ENCODE results near the gene GOSR2. TPM values are rescaled to one million over a fixed set of nuclear protein-coding genes. Genes with fewer than 3 reads are reported as not detected.
"Not testable (repeated sequence)": the region's sequence is repeated elsewhere in the genome, so short reads cannot be mapped to it uniquely, and the experiment has no call there.

GOSR2 gene
- total RNA-seq, 2 experiments from 2014 or later: 32.8 to 38.1 TPM

DNA sequence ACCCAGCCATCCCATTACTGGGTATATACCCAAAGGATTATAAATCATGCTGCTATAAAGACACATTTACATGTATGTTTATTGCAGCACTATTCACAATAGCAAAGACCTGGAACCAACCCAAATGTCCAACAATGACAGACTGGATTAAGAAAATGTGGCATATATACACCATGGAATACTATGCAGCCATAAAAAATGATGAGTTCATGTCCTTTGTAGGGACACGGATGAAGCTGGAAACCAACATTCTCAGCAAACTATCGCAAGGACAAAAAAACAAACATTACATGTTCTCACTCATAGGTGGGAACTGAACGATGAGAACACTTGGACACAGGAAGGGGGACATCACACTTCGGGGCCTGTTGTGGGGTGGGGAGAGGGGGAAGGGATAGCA is 998 bp upstream of the GOSR2 start:
- H3K27me3 Mint-ChIP-seq (ENCODE audit: low read depth); H3K27ac Mint-ChIP-seq; CTCF ChIA-PET; H3K36me3 Mint-ChIP-seq (ENCODE audit: low read depth); DNase-seq; H3K9me3 Mint-ChIP-seq: not testable (repeated sequence)
- intact Hi-C loops (cut with micrococcal nuclease): loop anchor here (2.0 to 10.0 kb wide), 4 partner anchors 80 to 729 kb away; partner anchors contain the start of genes CDC27 and KANSL1
- Mint-ChIP-seq H3K4me1 (ENCODE audit: low read depth) (peaks cover 39% of the 10 kb centered on the region), H3K4me3 (peak overlapping the region; percentile 96)

GRCh38 chr17:46922487-46922803 is 515 bp upstream of the GOSR2 start:
- CTCF ChIA-PET: no interaction called here
- peak overlapping the region; percentile 99 for H3K27ac Mint-ChIP-seq
- no peaks in the 10 kb centered on the region for H3K27me3 Mint-ChIP-seq (ENCODE audit: low read depth)
- no peaks in the 10 kb centered on the region for H3K36me3 Mint-ChIP-seq (ENCODE audit: low read depth)
- DNase-seq: no peak
- H3K4me3 Mint-ChIP-seq: peak overlapping the region; percentile 96
- H3K9me3 Mint-ChIP-seq: no peaks in the 10 kb centered on the region
- intact Hi-C loops (cut with micrococcal nuclease): loop anchor here (2.0 to 10.0 kb wide), 4 partner anchors 80 to 730 kb away; partner anchors contain the start of genes CDC27 and KANSL1
- peaks cover 43% of the 10 kb centered on the region for H3K4me1 Mint-ChIP-seq (ENCODE audit: low read depth)

DNA sequence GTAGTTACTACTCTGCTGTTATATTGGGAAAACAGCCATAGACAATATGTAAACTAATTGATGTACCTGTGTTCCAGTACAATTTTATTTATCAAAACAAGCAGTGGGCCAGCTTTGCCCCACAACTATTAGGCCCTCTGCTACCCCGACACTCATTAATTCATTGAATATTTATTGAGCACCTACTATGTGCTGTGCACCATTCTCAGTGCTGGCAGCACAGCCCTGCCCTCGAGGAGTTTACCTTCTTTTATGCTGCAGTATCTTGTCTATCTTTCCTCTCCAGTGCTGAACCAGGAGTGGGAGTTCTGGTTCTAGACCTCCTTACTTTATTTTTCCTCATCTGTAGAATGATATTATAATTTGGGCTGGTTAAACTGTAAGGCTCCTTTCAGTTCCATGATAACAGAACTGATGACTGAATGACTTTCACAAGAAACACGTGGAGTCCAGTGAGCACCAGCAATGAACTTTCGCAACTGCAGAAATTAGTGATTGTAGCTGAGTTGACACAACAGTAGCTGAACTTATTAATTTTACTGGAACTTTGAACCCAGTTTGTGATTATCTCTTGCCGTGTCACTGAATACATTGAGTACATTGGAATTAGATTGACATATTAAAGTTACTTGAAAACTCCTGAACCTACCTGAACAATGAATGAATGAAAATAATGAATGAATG is 2.4 kb downstream of the GOSR2 start:
- no peaks in the 10 kb centered on the region for H3K27me3 Mint-ChIP-seq (ENCODE audit: low read depth)
- H3K4me3 Mint-ChIP-seq: no peak overlapping the region
- DNase-seq: no peak
- no peaks in the 10 kb centered on the region for H3K36me3 Mint-ChIP-seq (ENCODE audit: low read depth)
- H3K9me3 Mint-ChIP-seq: no peaks in the 10 kb centered on the region
- CTCF ChIA-PET: interaction anchor here (1.2 to 1.3 kb wide), 4 partner anchors 16 to 90 kb away, joined by 3 to 10 read pairs (median 3); no protein-coding TSS in a partner anchor
- H3K27ac Mint-ChIP-seq: no peak overlapping the region
- peaks cover 58% of the 10 kb centered on the region for H3K4me1 Mint-ChIP-seq (ENCODE audit: low read depth)
- intact Hi-C loops (cut with micrococcal nuclease): loop anchor here (10.0 kb wide), 2 partner anchors 139 to 259 kb away; partner anchors contain the start of gene CDC27

GRCh38 chr17:46928467-46929261 is 5.7 kb downstream of the GOSR2 start:
- no peak for DNase-seq
- no peak overlapping the region for H3K27ac Mint-ChIP-seq
- H3K36me3 Mint-ChIP-seq (ENCODE audit: low read depth): peaks cover 18% of the 10 kb centered on the region
- H3K27me3 Mint-ChIP-seq (ENCODE audit: low read depth): no peaks in the 10 kb centered on the region
- no peaks in the 10 kb centered on the region for H3K9me3 Mint-ChIP-seq
- intact Hi-C loops (cut with micrococcal nuclease): loop anchor here (10.0 kb wide), 2 partner anchors 136 to 256 kb away; partner anchors contain the start of gene CDC27
- no peak overlapping the region for H3K4me3 Mint-ChIP-seq
- CTCF ChIA-PET: interaction anchor here (1.5 kb wide), 1 partner anchor 14 kb away, joined by 4 read pairs; no protein-coding TSS in a partner anchor
- peaks cover 51% of the 10 kb centered on the region for H3K4me1 Mint-ChIP-seq (ENCODE audit: low read depth)

DNA sequence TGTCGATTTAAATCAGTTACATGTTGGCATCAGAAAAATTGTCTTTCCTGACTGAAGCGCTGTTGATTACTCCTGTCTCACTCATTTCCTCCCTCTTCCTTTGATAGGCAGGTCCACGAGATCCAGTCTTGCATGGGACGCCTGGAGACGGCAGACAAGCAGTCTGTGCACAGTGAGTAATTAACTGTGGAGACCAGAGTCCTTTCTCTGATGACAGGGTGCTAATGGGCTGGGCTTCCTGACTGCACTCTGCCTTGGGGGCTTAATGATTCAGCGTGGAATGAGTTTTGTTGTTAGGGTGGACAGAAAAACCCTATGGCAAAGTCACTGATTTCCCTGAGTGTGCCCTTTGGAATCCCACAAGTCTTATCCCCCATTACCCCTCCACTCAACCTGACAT is 6.5 kb downstream of the GOSR2 start:
- peaks cover 44% of the 10 kb centered on the region for H3K4me1 Mint-ChIP-seq (ENCODE audit: low read depth)
- H3K9me3 Mint-ChIP-seq: no peaks in the 10 kb centered on the region
- intact Hi-C loops (cut with micrococcal nuclease): loop anchor here (10.0 kb wide), 2 partner anchors 135 to 255 kb away; partner anchors contain the start of gene CDC27
- H3K36me3 Mint-ChIP-seq (ENCODE audit: low read depth): peaks cover 20% of the 10 kb centered on the region
- no peaks in the 10 kb centered on the region for H3K27me3 Mint-ChIP-seq (ENCODE audit: low read depth)
- CTCF ChIA-PET: no interaction called here
- H3K27ac Mint-ChIP-seq: no peak overlapping the region
- DNase-seq: no peak
- H3K4me3 Mint-ChIP-seq: no peak overlapping the region

- Mint-ChIP-seq H3K9me3 (no peaks in the 10 kb centered on the region), H3K36me3 (ENCODE audit: low read depth) (peaks cover 22% of the 10 kb centered on the region), H3K27ac (no peak overlapping the region), H3K4me1 (ENCODE audit: low read depth) (peaks cover 38% of the 10 kb centered on the region), H3K4me3 (no peak overlapping the region), H3K27me3 (ENCODE audit: low read depth) (no peaks in the 10 kb centered on the region)
- intact Hi-C loops (cut with micrococcal nuclease): no loop called here
- DNase-seq: no peak
- CTCF ChIA-PET: interaction anchor here (1.4 kb wide), 1 partner anchor 12 kb away, joined by 6 read pairs; no protein-coding TSS in a partner anchor
These were observed 7.1 kb downstream of the GOSR2 start for GRCh38 chr17:46930051-46930450.

GRCh38 chr17:46931596-46931995 is 8.6 kb downstream of the GOSR2 start:
- DNase-seq: no peak
- no peak overlapping the region for H3K4me3 Mint-ChIP-seq
- peaks cover 22% of the 10 kb centered on the region for H3K36me3 Mint-ChIP-seq (ENCODE audit: low read depth)
- H3K9me3 Mint-ChIP-seq: no peaks in the 10 kb centered on the region
- H3K4me1 Mint-ChIP-seq (ENCODE audit: low read depth): peaks cover 23% of the 10 kb centered on the region
- H3K27ac Mint-ChIP-seq: no peak overlapping the region
- intact Hi-C loops (cut with micrococcal nuclease): no loop called here
- no peaks in the 10 kb centered on the region for H3K27me3 Mint-ChIP-seq (ENCODE audit: low read depth)
- CTCF ChIA-PET: interaction anchor here (2.9 kb wide), 1 partner anchor 11 kb away, joined by 12 read pairs; no protein-coding TSS in a partner anchor

DNA sequence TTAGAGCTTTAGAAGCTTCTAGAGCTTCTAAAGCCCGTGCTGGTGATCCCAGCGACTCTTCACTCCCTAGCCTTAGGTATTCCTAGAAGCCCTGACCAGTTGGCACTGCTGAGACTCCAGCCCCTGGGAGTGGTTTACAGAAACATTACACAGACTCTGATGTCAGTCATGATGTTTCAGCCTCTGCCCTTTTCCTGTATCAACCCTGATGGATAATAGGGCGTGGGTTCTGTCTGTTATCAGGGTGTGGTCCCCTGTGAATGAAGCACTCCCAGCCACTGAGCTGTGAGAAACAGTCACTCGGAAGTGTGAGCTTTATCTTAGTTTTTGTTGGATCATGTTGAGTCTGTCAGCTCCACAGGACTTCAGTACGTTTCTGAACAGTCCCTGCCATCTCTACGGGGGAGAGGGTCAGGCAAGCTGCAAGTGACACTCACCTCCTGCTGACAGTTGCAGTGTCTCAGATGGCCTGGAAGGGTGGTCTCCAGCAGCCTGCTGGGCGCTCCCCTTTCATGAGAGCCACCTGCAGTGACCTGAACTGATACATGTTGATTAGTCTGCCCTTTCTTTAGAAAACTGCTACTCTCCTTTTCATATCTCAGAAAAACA is 12.8 kb downstream of the GOSR2 start:
- CTCF ChIA-PET: no interaction called here
- DNase-seq: no peak
- Mint-ChIP-seq H3K4me1 (ENCODE audit: low read depth) (no peaks in the 10 kb centered on the region), H3K36me3 (ENCODE audit: low read depth) (peaks cover 28% of the 10 kb centered on the region), H3K27me3 (ENCODE audit: low read depth) (no peaks in the 10 kb centered on the region), H3K27ac (no peak overlapping the region), H3K9me3 (no peaks in the 10 kb centered on the region), H3K4me3 (no peak overlapping the region)
- intact Hi-C loops (cut with micrococcal nuclease): no loop called here

GRCh38 chr17:46940692-46941404 is 17.9 kb downstream of the GOSR2 start:
- Mint-ChIP-seq H3K27ac (peak overlapping the region; percentile 64), H3K36me3 (ENCODE audit: low read depth) (peaks cover 11% of the 10 kb centered on the region), H3K27me3 (ENCODE audit: low read depth) (no peaks in the 10 kb centered on the region), H3K9me3 (no peaks in the 10 kb centered on the region), H3K4me1 (ENCODE audit: low read depth) (peaks cover 19% of the 10 kb centered on the region), H3K4me3 (no peak overlapping the region)
- CTCF ChIA-PET: interaction anchor here (0.6 to 3.9 kb wide), 16 partner anchors 8 to 676 kb away, joined by 3 to 28 read pairs (median 6); no protein-coding TSS in a partner anchor
- DNase-seq: peak; percentile 83
- intact Hi-C loops (cut with micrococcal nuclease): loop anchor here (1.0 kb wide), 1 partner anchor 99 kb away; no protein-coding TSS in a partner anchor

DNA sequence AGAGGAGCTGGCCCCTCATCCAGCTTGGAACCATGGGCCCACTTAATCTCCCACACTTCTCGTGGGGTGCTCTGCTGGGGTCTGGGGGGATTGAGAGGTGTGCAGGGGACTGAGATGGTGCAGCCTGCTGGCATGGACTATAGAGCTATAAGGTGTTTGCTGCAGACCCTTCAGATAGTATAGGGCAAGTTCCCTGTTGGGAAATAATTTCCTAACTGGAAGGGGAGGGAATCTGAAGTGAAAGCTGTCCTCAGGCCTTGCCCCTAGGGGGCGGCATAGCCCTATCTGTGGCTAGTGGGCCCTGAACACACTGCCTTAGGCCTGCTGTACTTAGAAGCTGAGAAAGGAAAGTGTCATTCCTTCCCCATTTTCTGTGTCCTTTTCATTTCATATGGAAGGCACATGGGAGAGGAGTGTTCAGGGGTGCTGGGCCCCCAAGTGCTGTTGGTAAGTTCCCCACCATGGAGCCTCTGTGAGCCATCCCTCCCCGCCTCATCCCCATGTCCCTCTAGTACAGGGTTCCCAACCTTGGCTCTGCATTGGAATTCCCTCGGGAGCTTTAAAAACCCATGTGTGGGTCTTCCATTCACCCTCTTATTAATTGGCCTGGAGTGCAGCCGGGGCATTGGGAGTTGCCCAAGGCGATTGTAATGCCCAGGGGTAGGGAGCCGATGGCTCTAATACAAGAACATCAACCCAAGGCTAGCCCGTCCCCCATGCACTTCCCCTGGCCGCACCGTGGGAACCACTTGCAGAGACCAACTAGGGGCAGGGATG is 19.7 kb downstream of the GOSR2 start:
- H3K27me3 Mint-ChIP-seq (ENCODE audit: low read depth): no peaks in the 10 kb centered on the region
- no peak overlapping the region for H3K4me3 Mint-ChIP-seq
- CTCF ChIA-PET: interaction anchor here (0.5 to 3.7 kb wide), 21 partner anchors 9 to 728 kb away, joined by 3 to 23 read pairs (median 4); no protein-coding TSS in a partner anchor
- peaks cover 19% of the 10 kb centered on the region for H3K4me1 Mint-ChIP-seq (ENCODE audit: low read depth)
- intact Hi-C loops (cut with micrococcal nuclease): loop anchor here (1.0 kb wide), 2 partner anchors 59 to 373 kb away; no protein-coding TSS in a partner anchor
- H3K27ac Mint-ChIP-seq: no peak overlapping the region
- H3K36me3 Mint-ChIP-seq (ENCODE audit: low read depth): peaks cover 11% of the 10 kb centered on the region
- no peaks in the 10 kb centered on the region for H3K9me3 Mint-ChIP-seq
- peak; percentile 71 for DNase-seq

DNA sequence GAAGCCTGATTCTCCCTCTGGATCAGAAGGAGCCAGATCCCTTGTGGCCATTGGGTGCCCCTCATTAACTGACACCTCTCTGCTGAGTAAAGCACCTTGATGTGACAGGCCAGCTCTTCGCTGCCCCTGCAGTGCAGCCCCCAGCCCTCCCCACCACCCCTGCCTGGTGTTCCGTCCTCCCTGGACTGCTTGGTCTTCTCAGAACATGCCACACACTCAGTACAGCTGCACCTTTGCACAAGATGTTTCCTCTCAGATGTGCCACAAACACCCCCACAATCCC is 20.2 kb downstream of the GOSR2 start:
- Mint-ChIP-seq H3K9me3 (no peaks in the 10 kb centered on the region), H3K4me3 (no peak overlapping the region), H3K27me3 (ENCODE audit: low read depth) (no peaks in the 10 kb centered on the region), H3K27ac (no peak overlapping the region), H3K36me3 (ENCODE audit: low read depth) (peaks cover 11% of the 10 kb centered on the region), H3K4me1 (ENCODE audit: low read depth) (peaks cover 19% of the 10 kb centered on the region)
- intact Hi-C loops (cut with micrococcal nuclease): no loop called here
- CTCF ChIA-PET: interaction anchor here (0.5 to 3.7 kb wide), 15 partner anchors 9 to 728 kb away, joined by 3 to 23 read pairs (median 4); no protein-coding TSS in a partner anchor
- no peak for DNase-seq

Measured in activated naive CD4-positive, alpha-beta T cell treated with anti-CD3 and anti-CD28 coated beads for 36 hours (primary cell).